GM12878 (cell line): ENCODE results near the gene HMGXB3. TPM values are rescaled to one million over a fixed set of nuclear protein-coding genes. Genes with fewer than 3 reads are reported as not detected.

ENCODE experiments used
- BHLHE40 ChIP-seq, 2 experiments: fragments of 450-650 bp in 1 of 2; IDR thresholded peaks; 2 replicates each; pipeline ENCODE4 v1.6.1; 2011 to 2017; ENCODE audit warnings: low read depth in 2 of 2, borderline replicate concordance in 1 of 2, improper control_type of control experiment in 1 of 2, low read length in 1 of 2, mild to moderate bottlenecking in 1 of 2
- CHD4 ChIP-seq: fragments of 200-600 bp; sonication (generic); IDR thresholded peaks from 2 replicates; pipeline ENCODE4 v1.6.1; 2016; ENCODE audit warnings: mild to moderate bottlenecking
- CREM ChIP-seq: IDR thresholded peaks from 2 replicates; pipeline ENCODE4 v1.6.1; 2014; ENCODE audit warnings: antibody characterized with exemption, low read depth
- ETV6 ChIP-seq, 2 experiments: fragments of 450-650 bp in 1 of 2; IDR thresholded peaks in 1 of 2; conservative IDR thresholded peaks in 1 of 2; 2 replicates each; pipeline ENCODE4 v1.6.1; 2014; ENCODE audit warnings: antibody characterized with exemption in 1 of 2, borderline replicate concordance in 1 of 2, low read depth in 1 of 2, mild to moderate bottlenecking in 1 of 2, moderate library complexity in 1 of 2
- EZH2 ChIP-seq: IDR thresholded peaks from 2 replicates; pipeline ENCODE4 v1.6.1; 2012; ENCODE audit warnings: low read depth, mild to moderate bottlenecking, control low read depth, inconsistent platforms, low read length, borderline replicate concordance; ENCODE audit not compliant: control insufficient read depth
- FOS ChIP-seq: IDR thresholded peaks from 3 replicates; pipeline ENCODE4 v1.6.1; 2011; ENCODE audit warnings: borderline replicate concordance; ENCODE audit not compliant: insufficient read length; ENCODE audit errors: extremely low read depth
- FOXK2 ChIP-seq: fragments of 450-650 bp; IDR thresholded peaks from 2 replicates; pipeline ENCODE4 v1.6.1; 2017; ENCODE audit warnings: mild to moderate bottlenecking, moderate library complexity
- GABPA ChIP-seq: IDR thresholded peaks from 2 replicates; pipeline ENCODE4 v1.6.1; 2014; ENCODE audit warnings: antibody characterized with exemption, low read depth, mild to moderate bottlenecking, inconsistent platforms
- HDAC6 ChIP-seq: fragments of 200-600 bp; sonication (generic); IDR thresholded peaks from one replicate; pipeline ENCODE4 v1.8.0; 2017; ENCODE audit warnings: antibody characterized with exemption; ENCODE audit not compliant: unreplicated experiment
- MXI1 ChIP-seq: fragments of 150-350 bp; IDR thresholded peaks from 2 replicates; pipeline ENCODE4 v1.6.1; 2011; ENCODE audit warnings: low read depth, mild to moderate bottlenecking, inconsistent platforms, low read length, improper control_type of control experiment
- MYC ChIP-seq: IDR thresholded peaks from 2 replicates; pipeline ENCODE4 v1.6.1; 2011; ENCODE audit warnings: mild to moderate bottlenecking, low read length, moderate library complexity, inconsistent platforms; ENCODE audit not compliant: insufficient read depth, insufficient replicate concordance, insufficient read length, severe bottlenecking
- NFIC ChIP-seq: IDR thresholded peaks from 2 replicates; pipeline ENCODE4 v1.6.1; 2012; ENCODE audit warnings: low read depth, mild to moderate bottlenecking, inconsistent platforms, low read length, moderate library complexity
- PML ChIP-seq: IDR thresholded peaks from 2 replicates; pipeline ENCODE4 v1.6.1; 2012; ENCODE audit warnings: low read length, inconsistent platforms
- POLR2A ChIP-seq: IDR thresholded peaks from 2 replicates; pipeline ENCODE4 v1.6.1; 2011; ENCODE audit warnings: low read depth, mild to moderate bottlenecking, low read length
- POLR2AphosphoS5 ChIP-seq: IDR thresholded peaks from 2 replicates; pipeline ENCODE4 v1.6.1; 2011; ENCODE audit warnings: mild to moderate bottlenecking, low read length, inconsistent platforms
- RBBP5 ChIP-seq: fragments of 200-600 bp; sonication (generic); conservative IDR thresholded peaks from 2 replicates; pipeline ENCODE4 v1.6.1; 2016
- RELA ChIP-seq: fragments of 450-650 bp; IDR thresholded peaks from 2 replicates; pipeline ENCODE4 v1.8.0; 2014; ENCODE audit warnings: borderline replicate concordance; ENCODE audit not compliant: partially characterized antibody
- RUNX3 ChIP-seq: IDR thresholded peaks from 2 replicates; pipeline ENCODE4 v1.6.1; 2012; ENCODE audit warnings: low read length, inconsistent platforms
- SIN3A ChIP-seq: IDR thresholded peaks from 2 replicates; pipeline ENCODE4 v1.6.1; 2012; ENCODE audit warnings: low read depth, low read length, improper control_type of control experiment
- SMARCA5 ChIP-seq: fragments of 450-650 bp; IDR thresholded peaks from 2 replicates; pipeline ENCODE4 v1.6.1; 2017; ENCODE audit warnings: mild to moderate bottlenecking
- TAF1 ChIP-seq: IDR thresholded peaks from 2 replicates; pipeline ENCODE4 v1.6.1; 2011; ENCODE audit warnings: mild to moderate bottlenecking, low read depth, low read length, borderline replicate concordance
- TCF3 ChIP-seq: IDR thresholded peaks from 2 replicates; pipeline ENCODE4 v1.6.1; 2012; ENCODE audit warnings: low read depth, mild to moderate bottlenecking, low read length, borderline replicate concordance; ENCODE audit not compliant: insufficient read depth
- ZNF207 ChIP-seq: fragments of 450-650 bp; IDR thresholded peaks from 2 replicates; pipeline ENCODE4 v1.6.1; 2014; ENCODE audit warnings: antibody characterized with exemption, mild to moderate bottlenecking, borderline replicate concordance
- ZNF24 ChIP-seq: fragments of 450-650 bp; IDR thresholded peaks from 2 replicates; pipeline ENCODE4 v1.6.1; 2017; ENCODE audit warnings: antibody characterized with exemption, mild to moderate bottlenecking
- ZNF384 ChIP-seq: IDR thresholded peaks from 2 replicates; pipeline ENCODE4 v1.6.1; 2012; ENCODE audit warnings: low read depth, mild to moderate bottlenecking, low read length, improper control_type of control experiment, borderline replicate concordance
- ZNF622 ChIP-seq: fragments of 450-650 bp; IDR thresholded peaks from 2 replicates; pipeline ENCODE4 v1.6.1; 2017; ENCODE audit warnings: mild to moderate bottlenecking, inconsistent platforms
- polyA plus RNA-seq, 11 experiments: library from polyadenylated mRNA; depleted of rRNA in 4 of 11; unstranded in 6 of 11; stranded (reverse) in 5 of 11; fragments of >200 nt; fragmentation: Nextera tagmentation in 4 of 11; fragmentation: Illumina TruSeq in 1 of 11; extraction: Ambion mirVana in 4 of 11; extraction: Trizol in 1 of 11; gene quantifications; 1 replicate in 1 of 11; 2 replicates in 10 of 11; pipeline versions ENCODE4 v1.2.1 to v1.2.3, GENCODE V29; 2011 to 2016; ENCODE audit warnings: inconsistent platforms in 2 of 11, missing spikeins in 2 of 11, low read depth in 1 of 11
- total RNA-seq, 4 experiments: library from RNA; depleted of rRNA in 3 of 4; stranded (reverse); fragments of >200 nt in 3 of 4; fragmentation: Illumina TruSeq in 1 of 4; extraction: Trizol in 1 of 4; gene quantifications; 2 replicates each; pipeline versions ENCODE4 v1.2.1 to v1.2.3, GENCODE V29; 2013 to 2021
- TF ChIP-seq, protein P1 (sequence below): IDR thresholded peaks from 2 replicates; pipeline ENCODE4 v1.6.1; 2012; ENCODE audit warnings: low read depth, low read length, improper control_type of control experiment
- TF ChIP-seq, protein P2 (sequence below): fragments of 450-650 bp; formaldehyde crosslinking; IDR thresholded peaks from 2 replicates; pipeline ENCODE4 v1.4.0; 2020; ENCODE audit warnings: mild to moderate bottlenecking, moderate library complexity

Gene HMGXB3
- total and polyA plus RNA-seq, 10 of the 15 experiments (the other 5 are each of a cell fraction or from before 2014, with no cell fraction given), result 1.00 to 42.2 (median 28.1) TPM

- TF ChIP-seq ZNF384 (no peak), FOS (no peak), RUNX3 (0 out of 2 replicates have a peak, but pooled peaks have one; percentile 13), BHLHE40 (IDR thresholded peaks at IDR 0.05; ENCODE audit: borderline replicate concordance in 1 of 2, low read depth in 2 of 2, low read length in 1 of 2) (0 out of 4 replicates have a peak, but pooled peaks have one; percentile 20 to 34), RELA (no peak), EZH2 (no peak), POLR2A (no peak), ZNF207 (no peak), MXI1 (no peak), GABPA (no peak), TAF1 (no peak), SMARCA5 (no peak), PML (no peak), FOXK2 (no peak), ETV6 (conservative IDR thresholded peaks at IDR 0.05 in 1 of 2, IDR thresholded peaks at IDR 0.05 in 1 of 2; ENCODE audit: borderline replicate concordance in 1 of 2, low read depth in 1 of 2) (peak in 1 of 2 experiments; percentile 76; a peak in 2 of 4 replicates), MYC (no peak), RBBP5 (no peak), SIN3A (no peak), CHD4 (no peak), TCF3 (no peak), POLR2AphosphoS5 (no peak), HDAC6 (no peak), ZNF622 (no peak), NFIC (no peak), ZNF24 (no peak), CREM (no peak; the same call in 1 of the 2 replicates)
- TF ChIP-seq, protein P1, sequence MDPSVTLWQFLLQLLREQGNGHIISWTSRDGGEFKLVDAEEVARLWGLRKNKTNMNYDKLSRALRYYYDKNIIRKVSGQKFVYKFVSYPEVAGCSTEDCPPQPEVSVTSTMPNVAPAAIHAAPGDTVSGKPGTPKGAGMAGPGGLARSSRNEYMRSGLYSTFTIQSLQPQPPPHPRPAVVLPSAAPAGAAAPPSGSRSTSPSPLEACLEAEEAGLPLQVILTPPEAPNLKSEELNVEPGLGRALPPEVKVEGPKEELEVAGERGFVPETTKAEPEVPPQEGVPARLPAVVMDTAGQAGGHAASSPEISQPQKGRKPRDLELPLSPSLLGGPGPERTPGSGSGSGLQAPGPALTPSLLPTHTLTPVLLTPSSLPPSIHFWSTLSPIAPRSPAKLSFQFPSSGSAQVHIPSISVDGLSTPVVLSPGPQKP, result no peak
- TF ChIP-seq, protein P2, sequence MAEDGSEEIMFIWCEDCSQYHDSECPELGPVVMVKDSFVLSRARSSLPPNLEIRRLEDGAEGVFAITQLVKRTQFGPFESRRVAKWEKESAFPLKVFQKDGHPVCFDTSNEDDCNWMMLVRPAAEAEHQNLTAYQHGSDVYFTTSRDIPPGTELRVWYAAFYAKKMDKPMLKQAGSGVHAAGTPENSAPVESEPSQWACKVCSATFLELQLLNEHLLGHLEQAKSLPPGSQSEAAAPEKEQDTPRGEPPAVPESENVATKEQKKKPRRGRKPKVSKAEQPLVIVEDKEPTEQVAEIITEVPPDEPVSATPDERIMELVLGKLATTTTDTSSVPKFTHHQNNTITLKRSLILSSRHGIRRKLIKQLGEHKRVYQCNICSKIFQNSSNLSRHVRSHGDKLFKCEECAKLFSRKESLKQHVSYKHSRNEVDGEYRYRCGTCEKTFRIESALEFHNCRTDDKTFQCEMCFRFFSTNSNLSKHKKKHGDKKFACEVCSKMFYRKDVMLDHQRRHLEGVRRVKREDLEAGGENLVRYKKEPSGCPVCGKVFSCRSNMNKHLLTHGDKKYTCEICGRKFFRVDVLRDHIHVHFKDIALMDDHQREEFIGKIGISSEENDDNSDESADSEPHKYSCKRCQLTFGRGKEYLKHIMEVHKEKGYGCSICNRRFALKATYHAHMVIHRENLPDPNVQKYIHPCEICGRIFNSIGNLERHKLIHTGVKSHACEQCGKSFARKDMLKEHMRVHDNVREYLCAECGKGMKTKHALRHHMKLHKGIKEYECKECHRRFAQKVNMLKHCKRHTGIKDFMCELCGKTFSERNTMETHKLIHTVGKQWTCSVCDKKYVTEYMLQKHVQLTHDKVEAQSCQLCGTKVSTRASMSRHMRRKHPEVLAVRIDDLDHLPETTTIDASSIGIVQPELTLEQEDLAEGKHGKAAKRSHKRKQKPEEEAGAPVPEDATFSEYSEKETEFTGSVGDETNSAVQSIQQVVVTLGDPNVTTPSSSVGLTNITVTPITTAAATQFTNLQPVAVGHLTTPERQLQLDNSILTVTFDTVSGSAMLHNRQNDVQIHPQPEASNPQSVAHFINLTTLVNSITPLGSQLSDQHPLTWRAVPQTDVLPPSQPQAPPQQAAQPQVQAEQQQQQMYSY (CRISPR knock-in tag), result 0 out of 2 replicates have a peak, but pooled peaks have one; percentile 20
Measured at GRCh38 chr5:149959406-149960236, 40.9 kb upstream of the HMGXB3 start (continued).
